Ishikawa (cell line): ENCODE data around the gene APBA1.

Experiments used
- CEBPB ChIP-seq: IDR thresholded peaks from 2 replicates; pipeline ENCODE4 v1.6.1; 2012
- CREB1 ChIP-seq: IDR thresholded peaks from 2 replicates; pipeline ENCODE4 v1.6.1; 2012; ENCODE audit warnings: low read depth
- EGR1 ChIP-seq: IDR thresholded peaks from 2 replicates; pipeline ENCODE4 v1.6.1; 2012
- EP300 ChIP-seq: IDR thresholded peaks from 2 replicates; pipeline ENCODE4 v1.6.1; 2012; ENCODE audit warnings: borderline replicate concordance
- FOXM1 ChIP-seq: IDR thresholded peaks from 2 replicates; pipeline ENCODE4 v1.6.1; 2012; ENCODE audit warnings: low read depth, borderline replicate concordance
- MAX ChIP-seq: IDR thresholded peaks from 2 replicates; pipeline ENCODE4 v1.6.1; 2012
- NFIC ChIP-seq: IDR thresholded peaks from 2 replicates; pipeline ENCODE4 v1.6.1; 2012
- RAD21 ChIP-seq: IDR thresholded peaks from 2 replicates; pipeline ENCODE4 v1.6.1; 2012; ENCODE audit warnings: low read depth
- REST ChIP-seq: IDR thresholded peaks from 2 replicates; pipeline ENCODE4 v1.6.1; 2012; ENCODE audit warnings: low read depth, mild to moderate bottlenecking
- TAF1 ChIP-seq: IDR thresholded peaks from 2 replicates; pipeline ENCODE4 v1.6.1; 2012; ENCODE audit warnings: low read depth, mild to moderate bottlenecking
- TCF12 ChIP-seq: IDR thresholded peaks from 2 replicates; pipeline ENCODE4 v1.6.1; 2012; ENCODE audit warnings: low read depth
- TEAD4 ChIP-seq: IDR thresholded peaks from 2 replicates; pipeline ENCODE4 v1.6.1; 2012
- USF1 ChIP-seq: IDR thresholded peaks from 2 replicates; pipeline ENCODE4 v1.6.1; 2012
- YY1 ChIP-seq: IDR thresholded peaks from 2 replicates; pipeline ENCODE4 v1.6.1; 2012; ENCODE audit warnings: low read depth
- ZBTB7A ChIP-seq: IDR thresholded peaks from 2 replicates; pipeline ENCODE4 v1.6.1; 2012; ENCODE audit warnings: low read depth

The APBA1 gene

GRCh38 chr9:69633716-69634115 lies 38.5 kb downstream of the APBA1 start:
- TF ChIP-seq TCF12 (no peak), YY1 (no peak), ZBTB7A (no peak), CEBPB (no peak), EGR1 (no peak), CREB1 (no peak), USF1 (no peak), MAX (no peak), EP300 (no peak), TAF1 (no peak), FOXM1 (no peak), RAD21 (no peak), NFIC (no peak), TEAD4 (no peak), REST (no peak)

GRCh38 chr9:69632768-69633167 lies 39.4 kb downstream of the APBA1 start:
- TF ChIP-seq REST (no peak), CREB1 (no peak), NFIC (no peak), FOXM1 (no peak), TCF12 (no peak), RAD21 (no peak), TAF1 (no peak), YY1 (no peak), ZBTB7A (no peak), EGR1 (no peak), TEAD4 (no peak), MAX (no peak)

GRCh38 chr9:69627281-69627680 lies 44.9 kb downstream of the APBA1 start:
- TF ChIP-seq TAF1, result no peak

GRCh38 chr9:69623276-69623675 lies 48.9 kb downstream of the APBA1 start:
- TF ChIP-seq ZBTB7A (no peak), EP300 (no peak), USF1 (no peak), CREB1 (no peak), EGR1 (no peak), TAF1 (no peak), YY1 (no peak), REST (no peak), NFIC (no peak), TCF12 (no peak), TEAD4 (no peak), RAD21 (no peak), FOXM1 (no peak), CEBPB (no peak)

GRCh38 chr9:69622676-69623075 lies 49.5 kb downstream of the APBA1 start:
- no peak for TF ChIP-seq FOXM1
- TF ChIP-seq CREB1, result no peak
- TF ChIP-seq CEBPB, result no peak
- TF ChIP-seq TCF12, result no peak
- TF ChIP-seq ZBTB7A, result no peak
- TF ChIP-seq EP300, result no peak
- no peak for TF ChIP-seq TAF1
- TF ChIP-seq RAD21, result no peak
- TF ChIP-seq MAX, result no peak
- no peak for TF ChIP-seq TEAD4
- TF ChIP-seq EGR1, result no peak
- no peak for TF ChIP-seq YY1
